Gastrocnemius medialis (tissue), 4 donors: ENCODE results near the gene GALNT17. TPM values are rescaled to one million over a fixed set of nuclear protein-coding genes. Genes with fewer than 3 reads are reported as not detected.

Source experiments
- ATAC-seq, 2 donors: fragments of 150-250 bp; one replicate each; pipeline ENCODE4 v1.9.1; 2016
- DNase-seq, 2 donors: peaks; one replicate each; pipeline ENCODE4 v3.0.0-alpha.2; 2019
- H3K27ac ChIP-seq, 4 donors: fragments of 200-600 bp; sonication (generic); 1 replicate in 1 of 4; 2 replicates in 3 of 4; pipeline ENCODE4 v1.5.1; 2016 to 2018; ENCODE audit warnings: mild to moderate bottlenecking in 2 of 4, moderate library complexity in 1 of 4
- H3K27me3 ChIP-seq, 3 donors: fragments of 200-600 bp; sonication (generic) in 2 of 3; 1 replicate in 1 of 3; 2 replicates in 2 of 3; pipeline versions ENCODE4 v1.5.1 to v1.6.0; 2016 to 2019; ENCODE audit warnings: mild to moderate bottlenecking in 1 of 3, moderate library complexity in 1 of 3
- H3K36me3 ChIP-seq, 2 donors: fragments of 200-600 bp; sonication (generic) in 1 of 2; one replicate each; pipeline ENCODE4 v1.5.1; 2017 to 2018
- H3K4me1 ChIP-seq, 2 donors: fragments of 200-600 bp; sonication (generic) in 1 of 2; one replicate each; pipeline ENCODE4 v1.5.1; 2016 to 2017; ENCODE audit warnings: mild to moderate bottlenecking in 2 of 2
- H3K4me3 ChIP-seq, 4 donors: fragments of 200-600 bp; sonication (generic) in 3 of 4; 1 replicate in 1 of 4; 2 replicates in 3 of 4; pipeline ENCODE4 v1.5.1; 2016 to 2019; ENCODE audit warnings: mild to moderate bottlenecking in 2 of 4
- H3K9me3 ChIP-seq, 3 donors: fragments of 200-600 bp; sonication (generic) in 2 of 3; 1 replicate in 1 of 3; 2 replicates in 2 of 3; pipeline ENCODE4 v1.5.1; 2016 to 2019
- CTCF ChIP-seq, 5 experiments: fragments of 450-650 bp in 3 of 5; fragments of 200-600 bp in 2 of 5; sonication (generic) in 2 of 5; IDR thresholded peaks in 4 of 5; conservative IDR thresholded peaks in 1 of 5; 1 replicate in 4 of 5; 2 replicates in 1 of 5; pipeline ENCODE4 v1.5.1; 2016 to 2019; ENCODE audit warnings: antibody characterized with exemption in 5 of 5, mild to moderate bottlenecking in 3 of 5, moderate library complexity in 3 of 5
- POLR2A ChIP-seq, 2 donors: fragments of 450-650 bp; IDR thresholded peaks; one replicate each; pipeline ENCODE4 v1.6.1; 2017; ENCODE audit warnings: antibody characterized with exemption in 2 of 2, mild to moderate bottlenecking in 2 of 2, moderate library complexity in 2 of 2
- in situ Hi-C, 4 donors: fragments of 200-750 bp; cut with MboI; loops; one replicate each; pipeline versions ENCODE4 v1.15.0 to v1.8.0; 2017; ENCODE audit warnings: low sequenced_read_pairs in 4 of 4
- intact Hi-C: fragments of 100-400 bp; cut with DNase I; formaldehyde crosslinking; loops from one replicate; pipeline ENCODE4 v1.15.1; 2023; ENCODE audit warnings: low total_unique reads
- total RNA-seq, 4 donors: library from RNA; depleted of rRNA; stranded (reverse); fragments of >200 nt; gene quantifications; one replicate each; pipeline versions ENCODE4 v1.1.0 to v1.2.3, GENCODE V29; 2016

Gene GALNT17
- total RNA-seq, 4 donors from 2014 or later, result 1.9 to 13.0 (median 12.3) TPM

- Histone ChIP-seq H3K4me3 (no peak overlapping the region), H3K27me3 (no peaks in the 10 kb centered on the region), H3K9me3 (no peaks in the 10 kb centered on the region), H3K4me1 (no peaks in the 10 kb centered on the region), H3K36me3 (no peaks in the 10 kb centered on the region), H3K27ac (no peak overlapping the region)
- TF ChIP-seq POLR2A (IDR thresholded peaks at IDR 0.05) (no peak), CTCF (IDR thresholded peaks at IDR 0.05 in 4 of 5, conservative IDR thresholded peaks at IDR 0.05 in 1 of 5) (no peak)
- DNase-seq, result no peak
- ATAC-seq, result no peak
- in situ Hi-C loops (no loop called here), intact Hi-C loops (no loop called here)
These were observed 416.8 kb downstream of the GALNT17 start for GRCh38 chr7:71548746-71549145.

- Histone ChIP-seq H3K36me3 (no peaks in the 10 kb centered on the region), H3K27me3 (no peaks in the 10 kb centered on the region), H3K4me1 (no peaks in the 10 kb centered on the region), H3K4me3 (no peak overlapping the region), H3K27ac (no peak overlapping the region), H3K9me3 (no peaks in the 10 kb centered on the region)
- intact Hi-C loops (no loop called here), in situ Hi-C loops (no loop called here)
- no peak for ATAC-seq
- DNase-seq, result no peak
- TF ChIP-seq CTCF (IDR thresholded peaks at IDR 0.05 in 4 of 5, conservative IDR thresholded peaks at IDR 0.05 in 1 of 5), result no peak
- no peak for TF ChIP-seq POLR2A (IDR thresholded peaks at IDR 0.05)
These were observed 421.4 kb downstream of the GALNT17 start for GRCh38 chr7:71553306-71553705.

GRCh38 chr7:71555758-71556157 is 423.8 kb downstream of the GALNT17 start:
- H3K36me3 ChIP-seq, result no peaks in the 10 kb centered on the region
- peaks cover 0 to 3% of the 10 kb centered on the region in 2 donors for H3K4me1 ChIP-seq
- no peak overlapping the region for H3K4me3 ChIP-seq
- H3K27me3 ChIP-seq, result no peaks in the 10 kb centered on the region
- H3K9me3 ChIP-seq, result no peaks in the 10 kb centered on the region
- DNase-seq (no peak), ATAC-seq (no peak)
- no peak overlapping the region for H3K27ac ChIP-seq
- intact Hi-C loops, result no loop called here
- TF ChIP-seq CTCF (IDR thresholded peaks at IDR 0.05 in 4 of 5, conservative IDR thresholded peaks at IDR 0.05 in 1 of 5), result no peak
- no peak for TF ChIP-seq POLR2A (IDR thresholded peaks at IDR 0.05)
- in situ Hi-C loops, result no loop called here

GRCh38 chr7:71558806-71559613 is 427.1 kb downstream of the GALNT17 start:
- in situ Hi-C loops, result no loop called here
- Histone ChIP-seq H3K36me3 (no peaks in the 10 kb centered on the region), H3K9me3 (no peaks in the 10 kb centered on the region), H3K27me3 (no peaks in the 10 kb centered on the region), H3K4me1 (peaks cover 0 to 3% of the 10 kb centered on the region in 2 donors), H3K27ac (no peak overlapping the region), H3K4me3 (no peak overlapping the region)
- TF ChIP-seq CTCF (IDR thresholded peaks at IDR 0.05 in 4 of 5, conservative IDR thresholded peaks at IDR 0.05 in 1 of 5), result no peak
- no peak for TF ChIP-seq POLR2A (IDR thresholded peaks at IDR 0.05)
- DNase-seq (no peak), ATAC-seq (no peak)
- intact Hi-C loops, result no loop called here
